Measurements from ENCODE around the gene UEVLD.

DNA sequence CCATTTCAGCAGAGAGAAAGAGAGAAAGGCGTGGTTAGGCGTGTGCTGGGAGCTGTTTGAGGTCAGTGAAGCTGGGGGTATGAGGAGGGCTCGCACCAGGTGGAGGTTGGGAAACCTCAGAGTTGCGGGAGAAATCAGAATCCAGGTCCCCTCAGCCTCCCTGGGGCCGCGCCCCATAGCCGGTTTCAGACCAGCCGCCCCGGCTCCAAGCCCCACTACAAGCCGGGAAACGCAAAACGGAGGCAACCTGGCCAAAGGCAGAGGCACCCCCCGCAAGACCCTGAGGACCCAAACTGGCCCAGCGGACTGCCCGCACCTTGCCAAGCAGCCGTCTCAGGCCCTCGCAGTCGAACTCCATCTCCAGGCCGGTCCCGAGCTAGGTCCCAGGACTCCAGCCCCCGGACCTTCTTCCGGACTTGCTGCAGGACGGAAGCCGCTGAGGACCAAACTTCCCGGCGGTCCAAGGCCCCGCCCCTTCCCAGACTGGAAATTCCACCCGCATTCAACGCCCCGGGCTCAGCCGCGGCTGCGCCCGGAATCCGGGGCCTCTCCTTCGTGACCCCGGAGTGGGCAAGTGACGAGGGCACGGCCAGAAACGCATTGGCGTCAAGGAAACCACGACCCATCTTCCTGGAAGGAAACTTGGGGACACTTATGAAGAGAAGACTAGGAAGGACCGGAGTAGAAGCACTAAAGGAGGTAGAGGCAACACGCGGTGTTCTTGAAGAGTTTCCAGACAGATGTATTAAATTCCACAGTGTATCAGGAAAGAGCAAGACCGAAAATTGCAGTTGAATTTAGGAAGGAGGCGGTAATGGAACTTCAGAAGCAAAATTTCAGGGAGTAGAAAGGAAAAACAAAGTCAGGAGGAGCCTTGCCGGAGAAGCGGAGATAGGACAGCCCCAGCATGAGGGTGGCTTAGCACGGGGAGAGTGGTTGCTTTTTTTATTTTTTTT, at the start of gene UEVLD:
- TF ChIP-seq, protein P1, sequence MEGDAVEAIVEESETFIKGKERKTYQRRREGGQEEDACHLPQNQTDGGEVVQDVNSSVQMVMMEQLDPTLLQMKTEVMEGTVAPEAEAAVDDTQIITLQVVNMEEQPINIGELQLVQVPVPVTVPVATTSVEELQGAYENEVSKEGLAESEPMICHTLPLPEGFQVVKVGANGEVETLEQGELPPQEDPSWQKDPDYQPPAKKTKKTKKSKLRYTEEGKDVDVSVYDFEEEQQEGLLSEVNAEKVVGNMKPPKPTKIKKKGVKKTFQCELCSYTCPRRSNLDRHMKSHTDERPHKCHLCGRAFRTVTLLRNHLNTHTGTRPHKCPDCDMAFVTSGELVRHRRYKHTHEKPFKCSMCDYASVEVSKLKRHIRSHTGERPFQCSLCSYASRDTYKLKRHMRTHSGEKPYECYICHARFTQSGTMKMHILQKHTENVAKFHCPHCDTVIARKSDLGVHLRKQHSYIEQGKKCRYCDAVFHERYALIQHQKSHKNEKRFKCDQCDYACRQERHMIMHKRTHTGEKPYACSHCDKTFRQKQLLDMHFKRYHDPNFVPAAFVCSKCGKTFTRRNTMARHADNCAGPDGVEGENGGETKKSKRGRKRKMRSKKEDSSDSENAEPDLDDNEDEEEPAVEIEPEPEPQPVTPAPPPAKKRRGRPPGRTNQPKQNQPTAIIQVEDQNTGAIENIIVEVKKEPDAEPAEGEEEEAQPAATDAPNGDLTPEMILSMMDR (IDR thresholded peaks at IDR 0.05; ENCODE audit: poor library complexity, severe bottlenecking) = no peak
- no peak for TF ChIP-seq TAF1 (IDR thresholded peaks at IDR 0.05; ENCODE audit: low read depth)
- TF ChIP-seq RAD21 (conservative IDR thresholded peaks at IDR 0.05) = no peak
- TF ChIP-seq EP300 (conservative IDR thresholded peaks at IDR 0.05; ENCODE audit: poor library complexity, severe bottlenecking) = no peak
- peak; percentile 44 for TF ChIP-seq SMC3 (conservative IDR thresholded peaks at IDR 0.05; ENCODE audit: poor library complexity)
- TF ChIP-seq EZH2 (IDR thresholded peaks at IDR 0.05; ENCODE audit: borderline replicate concordance, insufficient read depth, low read length, poor library complexity, severe bottlenecking) = no peak
- TF ChIP-seq POLR2AphosphoS5 (IDR thresholded peaks at IDR 0.05) = peak; percentile 78
- TF ChIP-seq, protein P2, sequence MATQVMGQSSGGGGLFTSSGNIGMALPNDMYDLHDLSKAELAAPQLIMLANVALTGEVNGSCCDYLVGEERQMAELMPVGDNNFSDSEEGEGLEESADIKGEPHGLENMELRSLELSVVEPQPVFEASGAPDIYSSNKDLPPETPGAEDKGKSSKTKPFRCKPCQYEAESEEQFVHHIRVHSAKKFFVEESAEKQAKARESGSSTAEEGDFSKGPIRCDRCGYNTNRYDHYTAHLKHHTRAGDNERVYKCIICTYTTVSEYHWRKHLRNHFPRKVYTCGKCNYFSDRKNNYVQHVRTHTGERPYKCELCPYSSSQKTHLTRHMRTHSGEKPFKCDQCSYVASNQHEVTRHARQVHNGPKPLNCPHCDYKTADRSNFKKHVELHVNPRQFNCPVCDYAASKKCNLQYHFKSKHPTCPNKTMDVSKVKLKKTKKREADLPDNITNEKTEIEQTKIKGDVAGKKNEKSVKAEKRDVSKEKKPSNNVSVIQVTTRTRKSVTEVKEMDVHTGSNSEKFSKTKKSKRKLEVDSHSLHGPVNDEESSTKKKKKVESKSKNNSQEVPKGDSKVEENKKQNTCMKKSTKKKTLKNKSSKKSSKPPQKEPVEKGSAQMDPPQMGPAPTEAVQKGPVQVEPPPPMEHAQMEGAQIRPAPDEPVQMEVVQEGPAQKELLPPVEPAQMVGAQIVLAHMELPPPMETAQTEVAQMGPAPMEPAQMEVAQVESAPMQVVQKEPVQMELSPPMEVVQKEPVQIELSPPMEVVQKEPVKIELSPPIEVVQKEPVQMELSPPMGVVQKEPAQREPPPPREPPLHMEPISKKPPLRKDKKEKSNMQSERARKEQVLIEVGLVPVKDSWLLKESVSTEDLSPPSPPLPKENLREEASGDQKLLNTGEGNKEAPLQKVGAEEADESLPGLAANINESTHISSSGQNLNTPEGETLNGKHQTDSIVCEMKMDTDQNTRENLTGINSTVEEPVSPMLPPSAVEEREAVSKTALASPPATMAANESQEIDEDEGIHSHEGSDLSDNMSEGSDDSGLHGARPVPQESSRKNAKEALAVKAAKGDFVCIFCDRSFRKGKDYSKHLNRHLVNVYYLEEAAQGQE (IDR thresholded peaks at IDR 0.05; ENCODE audit: borderline replicate concordance) = no peak
- TF ChIP-seq MXI1 (conservative IDR thresholded peaks at IDR 0.05; ENCODE audit: poor library complexity, severe bottlenecking) = peak; percentile 77
